ENCODE results near the gene U2AF2. TPM values are rescaled to one million over a fixed set of nuclear protein-coding genes. Genes with fewer than 3 reads are reported as not detected.

The U2AF2 gene
- total and polyA plus RNA-seq, 9 of the 15 experiments (the other 6 are each of a cell fraction or from before 2014, with no cell fraction given), result 3.0 to 331 (median 157) TPM

DNA sequence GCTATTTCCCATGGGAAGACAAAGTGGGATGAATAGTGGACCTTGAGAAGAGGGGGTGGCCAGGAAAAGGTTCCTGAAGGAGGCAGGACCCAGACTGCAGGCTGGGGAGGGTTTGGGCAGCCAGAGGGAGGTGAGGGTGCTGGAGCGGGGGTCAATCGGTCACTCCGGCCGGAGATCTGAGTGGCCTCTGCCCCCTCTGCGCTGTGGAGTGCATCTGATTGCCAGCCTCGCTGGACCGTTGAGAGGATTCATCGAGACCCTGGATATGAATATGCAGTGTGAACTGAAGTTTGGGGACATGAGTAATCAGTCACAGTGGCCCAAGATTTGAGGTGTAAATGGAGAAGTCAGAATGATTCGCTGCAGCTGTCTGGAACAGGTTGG lies 19.5 kb upstream of the U2AF2 start (continued):
- TF ChIP-seq ATF4 (CRISPR knock-in tag; IDR thresholded peaks at IDR 0.05) (no peak), ZNF395 (CRISPR knock-in tag; IDR thresholded peaks at IDR 0.05) (0 out of 2 replicates have a peak, but pooled peaks have one; percentile 37), ELK1 (CRISPR knock-in tag; IDR thresholded peaks at IDR 0.05) (no peak), ZFX (CRISPR knock-in tag; IDR thresholded peaks at IDR 0.05) (peak; percentile 55; the same call in 1 of the 2 replicates), MED1 (CRISPR knock-in tag; IDR thresholded peaks at IDR 0.05; ENCODE audit: borderline replicate concordance) (0 out of 2 replicates have a peak, but pooled peaks have one; percentile 88), MYNN (IDR thresholded peaks at IDR 0.05) (no peak), MYNN (CRISPR knock-in tag; IDR thresholded peaks at IDR 0.05) (no peak), NR3C1 (CRISPR knock-in tag; IDR thresholded peaks at IDR 0.05) (peak; percentile 44; the same call in 1 of the 2 replicates), MTF1 (CRISPR knock-in tag; IDR thresholded peaks at IDR 0.05; ENCODE audit: borderline replicate concordance) (no peak), SNAPC5 (CRISPR knock-in tag; IDR thresholded peaks at IDR 0.05) (no peak), POLR2H (tag; IDR thresholded peaks at IDR 0.05; ENCODE audit: low read depth) (no peak)
- TF ChIP-seq, protein P1, sequence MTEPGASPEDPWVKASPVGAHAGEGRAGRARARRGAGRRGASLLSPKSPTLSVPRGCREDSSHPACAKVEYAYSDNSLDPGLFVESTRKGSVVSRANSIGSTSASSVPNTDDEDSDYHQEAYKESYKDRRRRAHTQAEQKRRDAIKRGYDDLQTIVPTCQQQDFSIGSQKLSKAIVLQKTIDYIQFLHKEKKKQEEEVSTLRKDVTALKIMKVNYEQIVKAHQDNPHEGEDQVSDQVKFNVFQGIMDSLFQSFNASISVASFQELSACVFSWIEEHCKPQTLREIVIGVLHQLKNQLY (CRISPR knock-in tag; conservative IDR thresholded peaks at IDR 0.05), result 0 out of 4 replicates have a peak, but pooled peaks of 1 of the 2 experiments have one; percentile 8

Data from K562 (cell line).